A172 (cell line): ENCODE results near the gene ATP5ME. TPM values are rescaled to one million over a fixed set of nuclear protein-coding genes. Genes with fewer than 3 reads are reported as not detected.
"Not testable (repeated sequence)": the region's sequence is repeated elsewhere in the genome, so short reads cannot be mapped to it uniquely, and the experiment has no call there.

Source experiments
- DNase-seq: peaks from one replicate; pipeline ENCODE4 v3.0.0-alpha.2; 2015; ENCODE audit warnings: low spot score
- total RNA-seq: library from RNA; depleted of rRNA; stranded (reverse); fragments of >200 nt; shearing (Covaris generic); gene quantifications from 2 replicates; pipeline ENCODE4 v1.2.3, GENCODE V29; 2014

The ATP5ME gene
- total RNA-seq, 1 experiment from 2014 or later, result 201 TPM

- DNase-seq, result no peak
These were observed 17.4 kb downstream of the ATP5ME start for GRCh38 chr4:656436-657337.

DNA sequence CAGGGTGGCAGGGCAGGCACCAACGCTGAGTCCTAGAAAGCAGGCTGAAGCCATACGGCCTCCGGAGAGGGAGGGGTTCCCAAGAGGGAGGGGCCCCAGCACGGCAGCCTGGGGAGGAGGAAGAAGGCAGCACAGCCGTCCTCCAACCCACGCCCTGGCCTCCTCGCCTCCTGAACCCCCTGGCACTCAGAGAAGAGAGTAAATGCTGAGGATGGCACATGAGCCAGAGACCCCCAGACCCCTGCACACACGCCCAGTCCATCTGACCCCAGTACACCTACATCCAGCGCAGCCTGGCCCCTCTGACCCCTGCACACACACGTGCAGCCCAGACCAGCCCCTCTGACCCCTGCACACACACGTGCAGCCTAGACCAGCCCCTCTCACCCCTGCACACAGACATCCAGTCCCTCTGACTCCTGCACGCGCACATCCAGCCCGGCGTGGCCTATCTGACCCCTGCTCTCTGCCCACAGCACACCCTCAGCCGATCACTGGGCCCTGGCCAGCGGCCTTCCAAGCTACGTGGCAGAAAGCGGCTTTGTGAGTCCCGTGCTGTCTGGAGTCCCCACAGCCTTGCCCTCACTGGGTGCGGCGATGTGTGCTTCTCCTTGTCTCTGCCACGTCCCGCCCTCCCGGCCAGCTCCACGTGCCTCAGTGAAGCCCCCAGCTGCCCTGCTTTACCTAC lies 18.5 kb downstream of the ATP5ME start:
- DNase-seq, result no peak

GRCh38 chr4:654871-655463 lies 19.1 kb downstream of the ATP5ME start:
- DNase-seq, result no peak

- DNase-seq, result no peak
These were observed 19.6 kb downstream of the ATP5ME start for GRCh38 chr4:654503-654845.

- no peak for DNase-seq
These were observed 20.1 kb downstream of the ATP5ME start for GRCh38 chr4:653831-654502.

DNA sequence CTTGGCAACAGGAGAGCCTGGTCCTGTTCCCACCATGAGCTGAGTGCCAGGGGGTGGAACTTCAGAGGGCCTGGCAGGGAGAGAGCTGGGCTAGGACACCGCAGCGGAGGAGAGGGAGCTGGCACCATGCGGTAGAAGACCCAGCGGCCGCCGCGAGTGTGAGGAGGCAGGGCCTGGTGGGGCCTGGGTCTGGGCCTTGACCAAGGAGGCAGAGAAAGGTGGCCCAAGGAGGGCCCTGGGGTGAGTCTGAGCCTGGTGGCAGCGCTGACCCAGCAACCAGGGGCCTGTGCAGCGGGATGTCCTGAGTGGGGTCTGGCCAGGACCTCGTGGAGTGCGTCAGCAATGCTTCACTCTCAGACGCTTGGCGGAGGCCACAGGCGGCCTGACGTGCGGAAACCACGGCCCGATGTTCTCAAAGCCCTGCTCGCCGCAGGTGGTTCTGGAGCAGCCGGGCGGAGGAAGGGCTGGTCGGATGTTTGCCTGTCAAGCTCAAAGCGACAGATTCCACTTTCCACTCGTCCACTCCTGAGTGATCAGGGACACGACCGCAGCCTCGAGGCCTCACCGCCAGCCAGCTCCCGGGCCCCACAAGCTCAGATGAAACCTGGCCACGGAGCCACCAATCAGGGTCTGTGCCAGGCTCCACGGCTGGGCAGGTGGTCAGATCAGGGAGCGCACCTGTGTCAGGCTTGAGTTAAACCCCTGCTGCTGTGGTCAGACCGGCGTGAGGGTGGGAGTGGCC lies 20.8 kb downstream of the ATP5ME start:
- no peak for DNase-seq

- DNase-seq, result no peak
These were observed 22.0 kb downstream of the ATP5ME start for GRCh38 chr4:651884-652642.

DNA sequence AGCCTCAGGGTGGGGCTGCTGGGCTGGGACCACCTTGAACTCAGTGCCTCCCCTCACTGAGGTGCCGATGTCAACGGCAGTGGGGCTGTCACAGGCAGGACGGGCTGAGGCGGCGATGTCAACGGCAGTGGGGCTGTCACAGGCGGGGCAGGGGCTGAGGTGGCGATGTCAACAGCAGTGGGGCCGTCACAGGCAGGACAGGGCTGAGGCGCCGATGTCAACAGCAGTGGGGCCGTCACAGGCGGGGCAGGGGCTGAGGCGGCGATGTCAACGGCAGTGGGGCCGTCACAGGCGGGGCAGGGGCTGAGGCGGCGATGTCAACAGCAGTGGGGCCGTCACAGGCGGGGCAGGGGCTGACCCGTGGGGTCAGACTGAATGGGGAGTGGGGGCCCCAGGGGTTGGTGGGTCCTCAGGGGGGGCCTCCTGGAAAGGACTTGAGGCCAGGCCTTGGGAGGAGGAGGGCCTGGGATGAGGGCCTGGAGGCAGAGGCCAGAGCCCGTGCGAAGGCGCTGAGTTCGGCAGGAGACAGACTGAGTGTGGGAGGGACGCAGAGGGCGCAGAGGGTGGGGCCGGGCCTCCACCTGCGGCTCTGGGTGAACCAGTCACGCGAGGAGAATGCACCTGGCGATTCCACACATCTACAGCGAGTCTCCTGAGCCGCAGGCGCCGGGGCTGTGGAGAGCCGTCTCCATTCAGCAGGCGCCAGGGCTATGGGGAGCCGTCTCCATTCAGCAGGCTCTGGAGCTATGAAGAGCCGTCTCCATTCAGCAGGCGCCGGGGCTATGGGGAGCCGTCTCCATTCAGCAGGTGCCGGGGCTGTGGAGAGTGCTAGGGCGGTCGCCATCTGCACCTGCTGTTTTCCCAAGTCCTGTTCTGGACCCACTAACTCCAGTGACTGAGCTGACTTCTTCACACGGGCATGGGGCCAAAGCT lies 22.9 kb downstream of the ATP5ME start:
- DNase-seq, result no peak

DNA sequence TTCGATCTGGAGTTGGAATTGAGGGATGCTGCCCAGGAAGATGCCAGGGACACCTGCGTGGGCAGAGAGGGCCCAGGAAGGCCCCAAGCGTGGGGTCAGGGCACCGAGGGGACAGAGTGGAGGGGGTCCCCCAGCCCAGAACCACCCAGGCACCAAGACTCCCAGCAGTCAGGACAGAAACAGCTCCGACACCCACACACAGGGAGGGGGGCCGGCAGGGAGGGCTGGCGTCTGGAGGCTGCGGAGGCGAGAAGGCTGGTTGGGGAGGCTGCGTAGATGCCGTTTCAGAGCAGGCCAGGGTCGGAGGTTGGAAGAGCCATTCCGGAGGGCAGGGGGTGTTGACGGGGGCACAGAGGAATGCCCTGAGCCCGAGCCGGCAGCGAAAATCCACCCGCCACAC lies 23.6 kb downstream of the ATP5ME start:
- no peak for DNase-seq

GRCh38 chr4:649751-650310 lies 24.2 kb downstream of the ATP5ME start:
- no peak for DNase-seq

DNA sequence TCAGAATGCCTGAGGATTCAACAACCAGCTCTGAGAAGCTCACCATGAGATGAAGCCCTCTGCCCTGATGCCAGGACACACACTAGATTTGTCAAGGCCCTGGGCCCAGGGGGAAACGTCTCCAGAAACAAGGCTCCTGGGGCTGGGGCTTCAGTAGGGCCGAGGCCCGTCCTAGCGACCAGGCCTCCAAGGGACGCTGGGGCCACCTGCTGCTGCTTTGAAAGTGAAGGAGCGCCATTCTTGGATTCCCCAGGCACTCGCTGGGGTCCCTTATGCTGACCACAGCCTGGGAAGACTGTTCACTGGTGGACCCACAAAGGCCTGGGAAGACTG lies 24.8 kb downstream of the ATP5ME start:
- DNase-seq, result no peak

DNA sequence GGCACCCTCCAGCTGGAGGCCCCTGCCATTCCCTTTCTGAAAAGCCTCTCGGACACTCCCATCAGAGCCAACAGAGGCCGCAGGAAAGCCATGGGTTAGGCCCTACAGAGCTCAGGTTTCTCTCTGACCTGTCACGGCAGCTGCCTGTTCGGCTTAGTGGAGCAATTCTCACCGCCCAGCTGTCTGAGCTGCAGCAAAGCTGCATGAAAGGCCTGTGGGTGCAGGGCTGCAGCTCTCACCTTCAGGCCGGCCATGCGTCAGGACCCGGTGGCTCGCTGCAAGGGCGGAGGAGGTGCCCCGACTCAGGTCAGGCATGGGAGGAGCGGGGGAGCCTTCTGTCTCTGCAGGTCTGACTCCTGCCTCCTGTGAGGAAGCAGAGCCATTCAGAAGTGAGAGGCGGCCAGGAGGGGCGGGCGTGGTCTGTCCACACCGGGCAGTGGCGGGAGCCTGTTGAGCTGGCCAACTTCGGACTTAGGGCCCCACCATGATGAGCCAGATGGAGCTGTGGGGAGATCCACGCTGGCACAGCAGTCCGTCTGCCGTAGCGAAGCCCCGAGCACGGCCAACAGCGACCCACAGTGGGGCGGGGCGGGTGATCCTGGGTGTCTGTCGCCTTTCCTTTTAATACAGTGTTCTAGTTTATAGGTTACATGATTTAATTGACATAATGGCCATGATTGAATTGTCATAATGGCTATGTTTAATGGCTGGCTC lies 25.3 kb downstream of the ATP5ME start:
- DNase-seq, result no peak

DNA sequence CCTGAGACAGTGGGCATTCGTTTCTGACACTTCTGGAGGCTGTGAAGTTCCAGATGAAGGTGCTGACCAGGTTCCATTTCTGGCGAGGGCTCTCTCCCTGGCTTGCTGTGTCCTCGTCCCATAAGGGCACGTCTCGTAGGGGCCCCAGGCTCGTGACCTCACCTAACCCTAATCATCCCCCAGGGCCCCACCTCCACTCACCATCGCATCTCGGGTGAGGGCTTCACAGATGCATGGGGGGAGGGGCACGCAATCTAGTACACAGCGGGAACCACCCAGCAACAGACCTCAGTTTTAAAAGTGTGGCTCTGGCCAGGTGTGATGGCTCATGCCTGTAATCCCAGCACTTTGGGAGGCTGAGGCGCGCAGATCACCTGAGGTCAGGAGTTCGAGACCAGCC lies 26.6 kb downstream of the ATP5ME start:
- no peak for DNase-seq

GRCh38 chr4:646460-646859 lies 27.6 kb downstream of the ATP5ME start:
- no peak for DNase-seq

GRCh38 chr4:642366-642765 lies 31.7 kb downstream of the ATP5ME start:
- not testable (repeated sequence) for DNase-seq

GRCh38 chr4:637536-638280 lies 36.4 kb downstream of the ATP5ME start:
- DNase-seq, result no peak

DNA sequence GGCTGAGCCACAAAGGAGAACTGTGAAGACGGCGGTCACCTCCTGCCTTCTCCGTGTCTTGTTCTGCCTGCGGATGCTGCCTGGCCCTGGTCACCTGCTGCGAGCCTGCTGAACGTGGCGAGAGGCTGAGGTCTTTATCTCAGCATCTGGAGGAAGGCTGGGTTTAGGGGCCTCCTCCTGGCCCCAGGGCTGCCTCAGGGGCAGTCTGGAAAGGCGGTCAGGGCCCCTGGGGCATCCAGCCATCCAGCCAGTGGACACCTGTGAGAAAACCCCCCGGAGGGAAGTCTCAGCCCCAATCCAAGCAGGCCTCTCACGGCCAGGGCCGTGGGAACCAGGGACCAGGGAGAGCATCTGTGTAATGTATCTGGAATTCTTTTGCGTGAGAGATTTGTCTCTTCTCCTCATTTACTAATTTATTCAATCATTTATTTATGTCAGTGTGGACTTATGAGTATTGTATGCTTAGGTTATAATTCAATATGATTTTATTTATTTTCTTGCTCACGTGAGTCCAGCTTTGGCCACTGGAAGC lies 37.4 kb downstream of the ATP5ME start:
- no peak for DNase-seq
